H9 (cell line): Measurements from ENCODE around the gene RTP4. TPM values are rescaled to one million over a fixed set of nuclear protein-coding genes. Genes with fewer than 3 reads are reported as not detected.
A peak's percentile ranks its signal among the peaks of the same experiment; 100 is the strongest.

ENCODE experiments used
- DNase-seq: peaks from one replicate; pipeline ENCODE4 v3.0.0-alpha.2; 2017
- H2AFZ ChIP-seq: one replicate; pipeline ENCODE4 v1.6.1; 2013; ENCODE audit warnings: mild to moderate bottlenecking, low read length, control low read depth, moderate library complexity
- H2AK5ac ChIP-seq: 2 replicates; pipeline ENCODE4 v1.6.1; 2013; ENCODE audit warnings: low read length, control low read depth, mixed read lengths; ENCODE audit not compliant: insufficient read length
- H2BK120ac ChIP-seq: one replicate; pipeline ENCODE4 v1.6.1; 2013; ENCODE audit warnings: low read depth, mild to moderate bottlenecking, low read length, control low read depth, inconsistent platforms; ENCODE audit not compliant: poor library complexity, severe bottlenecking
- H2BK12ac ChIP-seq: 2 replicates; pipeline ENCODE4 v1.6.1; 2013; ENCODE audit warnings: low read length, control low read depth, mixed read lengths, low read depth; ENCODE audit not compliant: insufficient read length
- H2BK15ac ChIP-seq: 2 replicates; pipeline ENCODE4 v1.6.1; 2013; ENCODE audit warnings: low read depth, low read length, control low read depth
- H2BK20ac ChIP-seq: one replicate; pipeline ENCODE4 v1.6.1; 2013; ENCODE audit warnings: low read depth, mild to moderate bottlenecking, low read length, control low read depth, inconsistent platforms; ENCODE audit not compliant: poor library complexity, severe bottlenecking
- H2BK5ac ChIP-seq: 2 replicates; pipeline ENCODE4 v1.6.1; 2013; ENCODE audit warnings: low read length, control low read depth, mixed read lengths; ENCODE audit not compliant: insufficient read length
- H3K14ac ChIP-seq: 2 replicates; pipeline ENCODE4 v1.6.1; 2013; ENCODE audit warnings: low read length, control low read depth; ENCODE audit not compliant: insufficient read depth
- H3K18ac ChIP-seq: 2 replicates; pipeline ENCODE4 v1.6.1; 2013; ENCODE audit warnings: low read depth, mild to moderate bottlenecking, mixed read lengths, low read length, control low read depth; ENCODE audit not compliant: insufficient read length
- H3K23ac ChIP-seq: 2 replicates; pipeline ENCODE4 v1.6.1; 2013; ENCODE audit warnings: low read length, control low read depth, mixed read lengths, low read depth; ENCODE audit not compliant: insufficient read length
- H3K23me2 ChIP-seq: 2 replicates; pipeline ENCODE4 v1.6.1; 2013; ENCODE audit warnings: low read depth, mild to moderate bottlenecking, mixed read lengths, low read length, control low read depth; ENCODE audit not compliant: insufficient read length, poor library complexity, severe bottlenecking
- H3K27ac ChIP-seq: 2 replicates; pipeline ENCODE4 v1.5.1; 2013; ENCODE audit warnings: low read length, control low read depth, mixed read lengths, low read depth; ENCODE audit not compliant: insufficient read length
- H3K27me3 ChIP-seq: 2 replicates; pipeline ENCODE4 v1.6.1; 2013; ENCODE audit warnings: low read length, control low read depth, inconsistent platforms; ENCODE audit not compliant: insufficient read depth
- H3K4ac ChIP-seq: 2 replicates; pipeline ENCODE4 v1.6.1; 2013; ENCODE audit warnings: low read depth, mild to moderate bottlenecking, control low read depth, inconsistent platforms, low read length, moderate library complexity
- H3K4me1 ChIP-seq: 2 replicates; pipeline ENCODE4 v1.6.1; 2013; ENCODE audit warnings: low read length, control low read depth, inconsistent platforms; ENCODE audit not compliant: insufficient read depth
- H3K4me2 ChIP-seq: 2 replicates; pipeline ENCODE4 v1.6.1; 2013; ENCODE audit warnings: low read length, control low read depth, mixed read lengths; ENCODE audit not compliant: insufficient read length, insufficient read depth
- H3K56ac ChIP-seq: 2 replicates; pipeline ENCODE4 v1.6.1; 2013; ENCODE audit warnings: low read depth, mild to moderate bottlenecking, mixed read lengths, low read length, control low read depth; ENCODE audit not compliant: insufficient read length
- H3K79me1 ChIP-seq: 2 replicates; pipeline ENCODE4 v1.6.1; 2013; ENCODE audit warnings: low read depth, mild to moderate bottlenecking, moderate library complexity, low read length, control low read depth, inconsistent platforms; ENCODE audit not compliant: insufficient read depth, poor library complexity, severe bottlenecking
- H3K79me2 ChIP-seq: 2 replicates; pipeline ENCODE4 v1.6.1; 2013; ENCODE audit warnings: low read length, control low read depth, inconsistent platforms; ENCODE audit not compliant: insufficient read depth
- H3K9ac ChIP-seq: 2 replicates; pipeline ENCODE4 v1.6.1; 2013; ENCODE audit warnings: low read length, control low read depth, mixed read lengths; ENCODE audit not compliant: insufficient read length; ENCODE audit errors: extremely low read depth
- H3K9me3 ChIP-seq: one replicate; pipeline ENCODE4 v1.6.1; 2013; ENCODE audit warnings: low read depth, low read length, inconsistent platforms; ENCODE audit not compliant: control insufficient read depth
- H3T11ph ChIP-seq: one replicate; pipeline ENCODE4 v1.6.1; 2013; ENCODE audit warnings: mild to moderate bottlenecking, low read length, control low read depth, inconsistent platforms
- H4K20me1 ChIP-seq: one replicate; pipeline ENCODE4 v1.6.1; 2013; ENCODE audit not compliant: control insufficient read depth, insufficient read length, insufficient read depth
- H4K5ac ChIP-seq: 2 replicates; pipeline ENCODE4 v1.6.1; 2013; ENCODE audit warnings: low read depth, mild to moderate bottlenecking, mixed read lengths, low read length, control low read depth; ENCODE audit not compliant: insufficient read length
- H4K8ac ChIP-seq: replicated peaks from 2 replicates; pipeline ENCODE4 v1.6.1; 2013; ENCODE audit warnings: low read length, control low read depth, mixed read lengths, low read depth; ENCODE audit not compliant: insufficient read length
- H4K91ac ChIP-seq: 2 replicates; pipeline ENCODE4 v1.6.1; 2013; ENCODE audit warnings: low read depth, mild to moderate bottlenecking, moderate library complexity, mixed read lengths, low read length, control low read depth; ENCODE audit not compliant: insufficient read length
- H3K27ac Mint-ChIP-seq, 3 experiments: 2 replicates in 2 of 3; 3 replicates in 1 of 3; pipeline ENCODE4 v1.8.0; 2020 to 2021; ENCODE audit warnings: mixed read lengths in 3 of 3, mild to moderate bottlenecking in 1 of 3, moderate library complexity in 1 of 3
- H3K27me3 Mint-ChIP-seq: 2 replicates; pipeline ENCODE4 v1.8.0; 2021; ENCODE audit warnings: low read depth, mild to moderate bottlenecking, moderate library complexity, mixed read lengths
- H3K36me3 Mint-ChIP-seq, 3 experiments: 2 replicates in 2 of 3; 3 replicates in 1 of 3; pipeline ENCODE4 v1.8.0; 2020 to 2021; ENCODE audit warnings: low read depth in 3 of 3, mixed read lengths in 3 of 3; ENCODE audit not compliant: insufficient read depth in 1 of 3
- H3K4me1 Mint-ChIP-seq, 2 experiments: 2 replicates each; pipeline ENCODE4 v1.8.0; 2020; ENCODE audit warnings: mixed read lengths in 2 of 2
- H3K4me3 Mint-ChIP-seq, 2 experiments: 2 replicates in 1 of 2; 3 replicates in 1 of 2; pipeline ENCODE4 v1.8.0; 2020 to 2021; ENCODE audit warnings: mild to moderate bottlenecking in 2 of 2, mixed read lengths in 2 of 2, moderate library complexity in 1 of 2
- H3K9me3 Mint-ChIP-seq, 2 experiments: 2 replicates in 1 of 2; 3 replicates in 1 of 2; pipeline ENCODE4 v1.8.0; 2020; ENCODE audit warnings: mild to moderate bottlenecking in 2 of 2, mixed read lengths in 2 of 2, moderate library complexity in 1 of 2
- WGBS: extraction: QIAGEN DNeasy Blood & Tissue Kit; methylation state at CpG from one replicate; pipeline ENCODE4 v1.1.7; 2013; ENCODE audit warnings: missing lambda C conversion rate, low lambda C conversion rate, mixed read lengths; ENCODE audit not compliant: insufficient read length; ENCODE audit errors: extremely low coverage; 5-methylcytosine and 5-hydroxymethylcytosine counted together
- total RNA-seq: library from RNA; stranded (reverse); gene quantifications from 2 replicates; pipeline ENCODE4 v1.2.1, GENCODE V29; 2021
- TF ChIP-seq, protein P1 (sequence below): fragments of 200-600 bp; sonication (generic); conservative IDR thresholded peaks from 3 replicates; pipeline ENCODE4 v1.8.0; 2021; ENCODE audit warnings: antibody characterized with exemption, mild to moderate bottlenecking

Gene RTP4
- total RNA-seq, 1 experiment from 2014 or later = not detected

DNA sequence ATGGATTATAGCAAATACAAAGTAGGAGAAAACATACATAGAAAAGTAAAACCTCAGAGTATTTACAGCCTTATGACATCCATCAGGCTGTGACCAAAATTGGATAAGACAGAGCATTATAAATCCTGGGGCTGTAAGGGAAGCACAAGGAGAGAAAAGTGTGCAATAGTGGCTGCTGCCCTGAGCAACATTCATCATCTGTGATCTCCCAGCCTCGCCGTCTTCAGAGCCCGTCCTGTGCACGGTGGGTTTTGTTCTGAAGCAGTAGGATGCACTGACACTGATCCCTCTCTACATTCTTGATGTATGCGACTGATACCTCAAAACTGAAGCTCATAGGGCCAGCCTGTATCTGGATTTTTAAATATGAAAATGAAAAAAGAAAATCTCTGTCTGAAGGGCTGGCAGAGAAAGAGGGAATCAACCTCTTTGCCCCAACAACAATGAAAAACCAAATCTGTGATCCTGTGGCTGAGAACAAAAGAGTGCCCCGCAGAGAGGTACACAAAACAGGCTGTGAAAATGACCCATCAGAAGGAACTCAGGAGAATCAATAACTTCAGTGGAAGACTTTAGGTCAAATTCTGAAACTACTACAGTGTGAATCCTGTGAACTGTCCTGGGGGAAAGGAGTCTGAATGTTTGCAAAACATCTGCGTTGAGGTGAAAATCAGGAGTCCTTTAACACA lies 8.2 kb upstream of the RTP4 start:
- TF ChIP-seq, protein P1, sequence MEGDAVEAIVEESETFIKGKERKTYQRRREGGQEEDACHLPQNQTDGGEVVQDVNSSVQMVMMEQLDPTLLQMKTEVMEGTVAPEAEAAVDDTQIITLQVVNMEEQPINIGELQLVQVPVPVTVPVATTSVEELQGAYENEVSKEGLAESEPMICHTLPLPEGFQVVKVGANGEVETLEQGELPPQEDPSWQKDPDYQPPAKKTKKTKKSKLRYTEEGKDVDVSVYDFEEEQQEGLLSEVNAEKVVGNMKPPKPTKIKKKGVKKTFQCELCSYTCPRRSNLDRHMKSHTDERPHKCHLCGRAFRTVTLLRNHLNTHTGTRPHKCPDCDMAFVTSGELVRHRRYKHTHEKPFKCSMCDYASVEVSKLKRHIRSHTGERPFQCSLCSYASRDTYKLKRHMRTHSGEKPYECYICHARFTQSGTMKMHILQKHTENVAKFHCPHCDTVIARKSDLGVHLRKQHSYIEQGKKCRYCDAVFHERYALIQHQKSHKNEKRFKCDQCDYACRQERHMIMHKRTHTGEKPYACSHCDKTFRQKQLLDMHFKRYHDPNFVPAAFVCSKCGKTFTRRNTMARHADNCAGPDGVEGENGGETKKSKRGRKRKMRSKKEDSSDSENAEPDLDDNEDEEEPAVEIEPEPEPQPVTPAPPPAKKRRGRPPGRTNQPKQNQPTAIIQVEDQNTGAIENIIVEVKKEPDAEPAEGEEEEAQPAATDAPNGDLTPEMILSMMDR = no peak
- Histone ChIP-seq H2BK120ac (no peak overlapping the region), H3K23ac (no peak overlapping the region), H3K9ac (no peak overlapping the region), H4K20me1 (no peaks in the 10 kb centered on the region), H3K27me3 (no peaks in the 10 kb centered on the region), H3K9me3 (no peaks in the 10 kb centered on the region), H3K79me2 (no peaks in the 10 kb centered on the region), H2BK5ac (no peak overlapping the region), H3K18ac (no peak overlapping the region), H2BK20ac (no peak overlapping the region), H4K91ac (no peak overlapping the region), H2AFZ (no peak overlapping the region), H3T11ph (no peak overlapping the region), H3K79me1 (no peaks in the 10 kb centered on the region), H2BK15ac (no peak overlapping the region), H3K4ac (no peak overlapping the region), H3K23me2 (no peaks in the 10 kb centered on the region), H2AK5ac (no peak overlapping the region), H3K56ac (no peak overlapping the region), H3K4me2 (no peak overlapping the region), H3K27ac (peak overlapping the region; percentile 12), H3K14ac (no peak overlapping the region), H3K4me1 (peaks cover 28% of the 10 kb centered on the region; the same call in 1 of the 2 replicates), H4K8ac (no peak overlapping the region), H4K5ac (no peak overlapping the region), H2BK12ac (no peak overlapping the region)
- Mint-ChIP-seq H3K36me3 (no peaks in the 10 kb centered on the region; a peak in 1 of 7 replicates), H3K27ac (peak overlapping the region; percentile 25 to 66 (median 58); a peak in 5 of 7 replicates), H3K4me1 (peaks cover 55 to 56% of the 10 kb centered on the region in 2 experiments), H3K9me3 (no peaks in the 10 kb centered on the region), H3K4me3 (no peak overlapping the region; a peak in 1 of 5 replicates), H3K27me3 (no peaks in the 10 kb centered on the region)
- DNase-seq = no peak
- WGBS = no CpG with 5 or more reads among the region's 7 CpGs
